Activated CD4-positive, alpha-beta T cell treated with anti-CD3 and anti-CD28 coated beads, Interleukin-2, Interleukin-6, amounts not matched to agents 100 ng/mL and 50 ng/mL, durations not matched to agents 16 hours and 8 hours (primary cell): ENCODE measurements around the gene KIF7.
"Not testable (repeated sequence)": the region's sequence is repeated elsewhere in the genome, so short reads cannot be mapped to it uniquely, and the experiment has no call there.

Experiments used
- DNase-seq: peaks from one replicate; pipeline ENCODE4 v3.0.0-alpha.2; 2020

The KIF7 gene

GRCh38 chr15:89615135-89615534, 40.1 kb downstream of the KIF7 start:
- no peak for DNase-seq

GRCh38 chr15:89614164-89614563, 41.1 kb downstream of the KIF7 start:
- DNase-seq = no peak

GRCh38 chr15:89613031-89613430, 42.2 kb downstream of the KIF7 start:
- no peak for DNase-seq

- no peak for DNase-seq
These were observed 44.0 kb downstream of the KIF7 start for GRCh38 chr15:89611317-89611716.

GRCh38 chr15:89599021-89599420, 56.2 kb downstream of the KIF7 start:
- DNase-seq = no peak

- DNase-seq = no peak
These were observed 62.2 kb downstream of the KIF7 start for GRCh38 chr15:89593018-89593417.

- DNase-seq = no peak
These were observed 63.4 kb downstream of the KIF7 start for GRCh38 chr15:89591834-89592233.

- DNase-seq = no peak
These were observed 67.3 kb downstream of the KIF7 start for GRCh38 chr15:89587955-89588354.

GRCh38 chr15:89586651-89587050, 68.6 kb downstream of the KIF7 start:
- DNase-seq = no peak

GRCh38 chr15:89580747-89581146, 74.5 kb downstream of the KIF7 start:
- not testable (repeated sequence) for DNase-seq

GRCh38 chr15:89578146-89578545, 77.1 kb downstream of the KIF7 start:
- no peak for DNase-seq
